K562 (cell line): ENCODE measurements around the gene CCL2. TPM values are rescaled to one million over a fixed set of nuclear protein-coding genes. Genes with fewer than 3 reads are reported as not detected.

ENCODE experiments used
- CAMTA2 ChIP-seq: fragments of 250-450 bp; sonication (Bioruptor Pico); conservative IDR thresholded peaks from 2 replicates; pipeline ENCODE4 v1.5.1; 2022
- CBX3 ChIP-seq, 2 experiments: IDR thresholded peaks; 1 replicate in 1 of 2; 2 replicates in 1 of 2; pipeline ENCODE4 v1.6.1; 2012; ENCODE audit warnings: inconsistent platforms in 2 of 2, low read length in 2 of 2, borderline replicate concordance in 1 of 2, control low read depth in 1 of 2
- ELK3 ChIP-seq: fragments of 450-650 bp; formaldehyde crosslinking; IDR thresholded peaks from 2 replicates; pipeline ENCODE4 v1.4.0; 2020; ENCODE audit warnings: mild to moderate bottlenecking
- EP300 ChIP-seq: IDR thresholded peaks from 2 replicates; pipeline ENCODE4 v1.6.1; 2012; ENCODE audit warnings: low read length, improper control_type of control experiment
- FOXM1 ChIP-seq, 2 experiments: fragments of 450-650 bp in 1 of 2; sonication (generic) in 1 of 2; formaldehyde crosslinking in 1 of 2; IDR thresholded peaks; 2 replicates each; pipeline versions ENCODE4 v1.6.1 to v1.9.0; 2017 to 2022; ENCODE audit warnings: low read depth in 2 of 2, mild to moderate bottlenecking in 2 of 2, missing genetic modification reagents in 1 of 2, moderate library complexity in 1 of 2
- JUND ChIP-seq, 2 experiments: IDR thresholded peaks; 2 replicates in 1 of 2; 3 replicates in 1 of 2; pipeline ENCODE4 v1.6.1; 2011; ENCODE audit warnings: borderline replicate concordance in 2 of 2, low read depth in 2 of 2, low read length in 2 of 2, improper control_type of control experiment in 1 of 2, missing biosample characterization in 1 of 2, missing genetic modification characterization in 1 of 2, missing genetic modification reagents in 1 of 2
- POLR3A ChIP-seq: IDR thresholded peaks from 2 replicates; pipeline ENCODE4 v1.6.1; 2011; ENCODE audit warnings: borderline replicate concordance, mild to moderate bottlenecking, moderate library complexity; ENCODE audit not compliant: insufficient read length, insufficient read depth; ENCODE audit errors: extremely low read depth
- SFPQ ChIP-seq: fragments of 200-400 bp; formaldehyde crosslinking; IDR thresholded peaks from 2 replicates; pipeline ENCODE4 v1.6.1; 2017; ENCODE audit warnings: mild to moderate bottlenecking, low read depth, low read length, moderate library complexity
- SLC30A9 ChIP-seq: fragments of 250-450 bp; sonication (Bioruptor Pico); IDR thresholded peaks from 2 replicates; pipeline ENCODE4 v1.8.0; 2022; ENCODE audit warnings: mild to moderate bottlenecking, moderate library complexity
- SMARCC2 ChIP-seq: fragments of 450-650 bp; IDR thresholded peaks from 2 replicates; pipeline ENCODE4 v1.6.1; 2017; ENCODE audit warnings: antibody characterized with exemption, moderate library complexity, mild to moderate bottlenecking, low read depth
- XRCC4 ChIP-seq: IDR thresholded peaks from one replicate; pipeline ENCODE4 v1.6.1; 2011; ENCODE audit not compliant: insufficient read depth, insufficient read length; ENCODE audit errors: extremely low read depth
- ZNF280A ChIP-seq: fragments of 450-650 bp; IDR thresholded peaks from 2 replicates; pipeline ENCODE4 v1.6.1; 2018; ENCODE audit warnings: mild to moderate bottlenecking, low read depth; ENCODE audit not compliant: partially characterized antibody
- ZNF3 ChIP-seq: fragments of 250-450 bp; sonication (Bioruptor Pico); IDR thresholded peaks from 2 replicates; pipeline ENCODE4 v1.5.0; 2021; ENCODE audit warnings: mild to moderate bottlenecking, moderate library complexity
- ZNF76 ChIP-seq: fragments of 250-450 bp; sonication (Bioruptor Pico); IDR thresholded peaks from 2 replicates; pipeline ENCODE4 v1.4.0; 2020; ENCODE audit warnings: mild to moderate bottlenecking, moderate library complexity, borderline replicate concordance
- ZNF77 ChIP-seq: fragments of 250-450 bp; sonication (Bioruptor Pico); IDR thresholded peaks from 2 replicates; pipeline ENCODE4 v1.5.0; 2020
- polyA plus RNA-seq, 8 experiments: library from polyadenylated mRNA; depleted of rRNA in 4 of 8; stranded (reverse) in 5 of 8; unstranded in 3 of 8; fragments of >200 nt; fragmentation: Nextera tagmentation in 2 of 8; fragmentation: Illumina TruSeq in 1 of 8; extraction: Ambion mirVana in 2 of 8; extraction: Trizol in 1 of 8; gene quantifications; 2 replicates each; pipeline versions ENCODE4 v1.2.1 to v1.2.3, GENCODE V29; 2011 to 2014; ENCODE audit warnings: inconsistent platforms in 1 of 8, missing spikeins in 1 of 8
- total RNA-seq, 7 experiments: library from RNA; depleted of rRNA in 6 of 7; stranded (reverse); fragments of >200 nt in 6 of 7; fragmentation: Illumina TruSeq in 2 of 7; extraction: Trizol in 2 of 7; gene quantifications; 2 replicates each; pipeline versions ENCODE4 v1.2.1 to v1.2.3, GENCODE V29; 2011 to 2021; ENCODE audit warnings: low replicate concordance in 1 of 7

Gene CCL2
- total and polyA plus RNA-seq, 9 of the 15 experiments (the other 6 are each of a cell fraction or from before 2014, with no cell fraction given), result 0.54 to 5.4 (median 0.88) TPM

- TF ChIP-seq ZNF280A (no peak), SMARCC2 (no peak), ZNF76 (CRISPR knock-in tag) (no peak), SLC30A9 (CRISPR knock-in tag) (no peak), ZNF77 (CRISPR knock-in tag) (no peak), JUND (IDR thresholded peaks at IDR 0.05; ENCODE audit: borderline replicate concordance, low read depth, low read length) (no peak), JUND (tag; IDR thresholded peaks at IDR 0.05; ENCODE audit: borderline replicate concordance, low read depth, low read length) (no peak), POLR3A (no peak), XRCC4 (no peak), ZNF3 (no peak), EP300 (no peak), ELK3 (CRISPR knock-in tag) (no peak), FOXM1 (IDR thresholded peaks at IDR 0.05; ENCODE audit: low read depth) (no peak), FOXM1 (CRISPR knock-in tag; IDR thresholded peaks at IDR 0.05; ENCODE audit: low read depth) (no peak), CAMTA2 (CRISPR knock-in tag) (no peak), SFPQ (no peak), CBX3 (IDR thresholded peaks at IDR 0.05; ENCODE audit: borderline replicate concordance in 1 of 2, low read length in 2 of 2) (no peak)
Measured at GRCh38 chr17:34225046-34225445, 30.0 kb upstream of the CCL2 start (continued).
